HCEC 1CT (cell line): ENCODE data around the gene ALKBH8.
"Not testable (repeated sequence)": the region's sequence is repeated elsewhere in the genome, so short reads cannot be mapped to it uniquely, and the experiment has no call there.

ENCODE experiments used
- DNase-seq: peaks from one replicate; pipeline ENCODE4 v3.0.0-alpha.2; 2017

Gene ALKBH8

DNA sequence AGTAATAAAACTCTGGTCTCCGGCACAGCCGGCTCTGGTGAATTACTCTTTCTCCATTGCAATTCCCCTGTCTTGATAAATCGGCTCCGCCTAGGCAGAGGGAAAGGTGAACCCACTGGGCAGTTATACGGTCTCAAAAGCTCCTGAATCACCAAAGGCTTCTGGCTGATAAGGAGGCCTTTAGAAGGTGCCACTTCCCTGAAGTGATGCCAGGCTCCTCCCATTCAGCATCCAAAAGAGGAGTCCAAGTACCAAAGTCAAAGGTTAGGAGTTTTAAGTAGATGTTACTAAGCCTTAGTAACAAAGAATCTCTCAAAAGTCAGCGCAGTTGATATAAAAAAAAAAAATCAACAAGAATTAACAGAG, 11.8 kb upstream of the ALKBH8 start:
- DNase-seq: no peak

DNA sequence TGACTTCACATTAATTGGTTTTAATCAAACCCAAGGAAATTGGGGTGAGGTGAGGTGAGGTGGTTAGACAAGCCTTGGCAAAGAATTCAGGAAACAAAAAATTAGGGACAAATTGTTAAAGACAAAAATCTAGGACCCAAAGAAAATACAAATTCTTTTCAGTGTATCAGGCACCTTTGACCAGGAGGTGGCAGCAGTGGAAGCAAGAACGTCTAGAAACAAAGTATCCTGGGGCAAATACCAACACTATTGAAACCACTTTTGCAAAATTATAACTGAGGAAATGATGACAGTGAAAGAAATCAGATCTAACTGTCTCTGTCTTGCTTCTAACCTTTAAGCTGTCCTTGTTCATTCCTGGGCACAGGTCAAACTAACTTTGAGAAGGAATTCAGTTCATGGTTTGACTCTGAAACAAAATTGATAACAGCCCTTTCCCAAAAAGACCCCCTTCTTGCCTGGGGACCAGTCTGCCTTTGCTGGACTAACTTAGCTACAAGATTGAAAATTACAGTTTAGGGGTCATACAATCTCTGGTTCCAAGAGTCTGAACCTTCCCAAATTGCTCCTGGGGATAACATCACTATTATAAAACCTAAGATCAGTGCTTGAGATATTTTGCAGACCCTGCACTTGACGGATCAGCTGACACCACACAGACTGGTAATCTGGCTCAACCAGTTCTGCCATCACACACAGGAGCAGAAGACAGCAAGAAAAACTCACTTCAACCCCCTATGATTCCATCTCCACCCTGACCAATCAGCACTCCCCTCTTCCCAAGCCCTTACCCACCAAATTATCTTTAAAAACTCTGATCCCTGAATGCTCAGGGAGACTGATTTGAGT, 11.2 kb upstream of the ALKBH8 start:
- peak; percentile 47 for DNase-seq

DNA sequence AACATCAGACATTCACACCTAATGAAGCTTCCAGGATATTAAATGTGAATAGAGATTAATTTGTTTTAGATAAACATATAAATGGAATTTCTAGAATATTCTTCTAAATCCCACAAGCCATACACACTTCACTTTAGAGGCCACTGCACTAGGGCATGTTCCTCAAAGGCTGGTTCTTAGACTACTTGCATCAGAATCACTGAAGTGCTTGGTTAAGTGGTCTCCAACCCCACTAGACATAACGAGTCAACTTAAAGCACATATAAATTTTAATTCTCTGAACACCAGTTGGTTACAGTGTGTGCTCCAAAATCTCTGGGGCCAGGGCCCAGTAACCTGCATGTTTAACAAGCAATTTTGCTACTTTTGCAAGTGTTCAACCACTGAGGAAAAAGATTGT, 7.9 kb upstream of the ALKBH8 start:
- DNase-seq: no peak

DNA sequence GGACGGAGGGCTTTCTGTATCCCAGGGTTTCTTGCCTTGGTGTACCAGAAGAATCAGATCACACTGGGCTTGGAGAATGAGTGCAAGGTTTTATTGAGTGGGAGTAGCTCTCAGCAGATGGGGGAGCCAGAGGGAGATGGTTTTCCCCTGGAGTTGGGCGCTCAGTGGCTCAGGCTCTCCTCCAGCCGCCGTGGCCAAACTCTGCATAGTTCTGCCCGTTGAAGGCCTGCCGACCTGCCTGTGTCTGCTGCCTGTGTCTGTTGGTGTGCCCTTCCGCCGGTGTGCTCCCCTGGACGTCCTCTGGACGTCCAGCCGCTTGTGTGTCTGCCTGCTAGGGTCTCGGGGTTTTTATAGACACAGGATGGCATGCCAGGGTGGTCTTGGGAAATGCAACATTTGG, 4.5 kb upstream of the ALKBH8 start:
- no peak for DNase-seq

DNA sequence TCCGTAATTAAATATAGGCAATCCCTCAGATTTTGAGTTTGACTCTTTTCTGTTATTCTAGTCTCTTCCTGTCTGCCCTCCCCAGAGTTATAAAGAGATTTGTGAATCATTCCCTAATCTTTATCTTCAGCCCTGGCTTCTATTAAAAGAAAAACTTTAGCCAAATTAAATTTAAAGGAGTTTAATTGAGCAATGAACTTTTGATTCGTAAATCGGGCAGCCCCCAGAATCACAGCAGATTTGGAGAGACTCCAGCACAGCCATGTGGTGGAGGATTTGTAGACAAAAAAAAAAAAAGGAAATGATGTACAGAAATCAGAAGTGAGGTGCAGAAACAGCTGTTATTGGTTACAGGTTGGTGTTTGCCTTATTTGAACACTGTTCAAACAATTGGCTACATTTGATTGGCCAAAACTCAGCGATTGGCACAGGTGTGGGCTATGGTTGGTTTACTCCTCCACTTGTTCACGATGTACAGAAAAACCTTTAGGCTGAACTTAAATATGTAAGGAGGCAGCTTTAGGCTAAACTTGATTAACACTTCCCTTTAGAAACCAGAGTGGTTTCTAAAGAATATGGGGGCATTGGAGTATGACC, 2.3 kb upstream of the ALKBH8 start:
- no peak for DNase-seq

DNA sequence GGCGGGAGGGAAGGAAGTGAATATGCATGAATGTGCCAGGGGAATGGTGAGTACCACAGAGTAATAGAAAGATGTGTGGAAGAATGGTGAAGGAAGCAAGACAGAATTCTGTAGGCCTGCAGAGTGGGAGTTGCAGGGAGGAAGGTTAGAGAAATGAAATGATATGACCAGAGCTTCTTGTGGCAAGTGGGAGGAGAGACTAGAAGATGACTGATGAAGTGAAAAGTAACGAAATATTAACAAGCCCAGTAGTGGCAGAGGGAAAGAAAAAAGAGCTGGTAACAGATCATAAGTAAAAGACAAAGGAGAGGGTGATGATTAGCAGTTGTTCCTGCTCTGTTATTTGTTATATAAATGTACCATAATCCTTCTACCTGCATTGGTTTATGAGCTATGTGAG, 1.0 kb upstream of the ALKBH8 start:
- DNase-seq: no peak

DNA sequence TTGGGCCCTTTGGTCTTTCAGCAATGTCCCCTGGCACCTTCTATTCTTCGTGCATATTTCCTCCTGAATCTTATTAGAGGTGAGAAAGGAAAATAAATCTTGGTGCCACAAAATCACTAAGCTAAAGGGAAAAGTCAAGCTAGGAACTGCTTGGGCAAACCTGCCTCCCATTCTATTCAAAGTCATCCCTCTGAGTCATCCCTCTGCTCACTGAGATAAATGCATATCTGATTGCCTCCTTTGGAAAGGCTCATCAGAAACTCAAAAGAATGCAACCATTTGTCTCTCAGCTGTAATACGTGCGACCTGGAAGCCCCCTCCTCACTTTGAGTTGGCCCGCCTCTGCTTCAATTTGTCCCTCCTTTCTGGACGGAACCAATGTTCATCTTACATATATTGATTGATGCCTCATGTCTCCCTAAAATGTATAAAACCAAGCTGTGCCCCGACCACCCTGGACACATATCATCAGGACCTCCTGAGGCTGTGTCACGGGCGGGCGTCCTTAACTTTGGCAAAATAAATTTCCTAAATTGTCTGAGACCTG, 493 bp upstream of the ALKBH8 start:
- DNase-seq: not testable (repeated sequence)

DNA sequence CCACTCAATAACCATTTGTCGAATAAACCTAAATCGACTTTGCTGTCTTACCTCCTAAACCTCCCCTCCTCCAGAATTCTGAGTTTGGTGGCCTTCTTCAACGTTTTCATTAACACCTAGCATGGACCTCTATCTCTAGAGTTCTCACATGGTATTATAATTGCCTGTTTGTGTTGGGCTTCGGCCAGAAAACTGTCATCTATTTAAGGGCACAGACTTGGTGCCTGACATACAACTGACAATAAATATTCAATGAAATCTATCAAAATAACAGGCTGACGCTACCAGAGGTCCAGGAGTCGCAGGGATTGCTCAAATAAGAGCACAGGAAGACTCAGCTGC, 687 bp downstream of the ALKBH8 start:
- no peak for DNase-seq

DNA sequence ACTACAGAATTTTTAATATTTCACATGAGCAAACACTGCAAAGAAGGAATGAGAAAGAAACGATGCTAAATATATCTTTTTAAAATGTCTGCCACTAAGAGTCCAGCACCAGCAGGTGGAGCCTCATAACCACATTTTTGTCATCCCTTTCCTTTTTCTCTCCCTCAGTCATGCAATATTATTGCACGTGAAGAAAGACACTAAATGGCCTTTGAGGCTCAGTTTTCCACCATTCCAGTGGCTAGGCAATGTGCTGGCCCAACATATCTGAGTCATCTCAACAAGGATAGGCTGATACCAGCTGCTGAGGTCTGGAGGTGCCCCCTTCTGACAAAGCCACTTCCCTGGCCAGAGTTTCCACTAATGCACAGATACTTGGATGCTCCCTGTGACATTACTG, 1.8 kb downstream of the ALKBH8 start:
- DNase-seq: peak; percentile 71

DNA sequence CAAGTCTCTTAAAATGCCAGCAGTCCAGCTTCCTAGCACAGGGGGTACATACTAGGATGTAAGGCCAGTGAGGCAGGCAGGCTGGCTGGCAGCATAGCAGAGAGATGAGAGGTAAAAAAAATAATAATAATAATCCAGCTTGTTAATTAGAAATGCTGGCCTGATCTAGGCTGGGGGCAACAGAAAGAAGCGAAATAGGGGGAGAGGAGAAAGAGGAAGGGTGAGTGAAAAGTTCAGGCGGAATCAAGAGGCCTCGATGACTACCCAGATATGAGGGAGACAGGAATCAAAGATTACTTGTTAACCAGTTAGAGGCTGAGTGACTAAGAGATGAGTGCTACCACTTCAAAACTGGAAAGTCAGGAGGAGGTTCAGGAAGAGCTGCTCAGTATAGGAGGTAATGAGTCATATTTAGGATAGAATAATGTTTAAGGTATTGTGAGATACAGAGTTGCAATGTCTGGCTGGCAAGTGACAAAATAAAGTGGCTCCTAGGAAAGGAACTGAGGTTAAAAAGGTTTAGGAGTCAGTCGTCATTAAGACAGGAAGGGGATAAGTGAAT, 2.8 kb downstream of the ALKBH8 start:
- DNase-seq: peak; percentile 94

DNA sequence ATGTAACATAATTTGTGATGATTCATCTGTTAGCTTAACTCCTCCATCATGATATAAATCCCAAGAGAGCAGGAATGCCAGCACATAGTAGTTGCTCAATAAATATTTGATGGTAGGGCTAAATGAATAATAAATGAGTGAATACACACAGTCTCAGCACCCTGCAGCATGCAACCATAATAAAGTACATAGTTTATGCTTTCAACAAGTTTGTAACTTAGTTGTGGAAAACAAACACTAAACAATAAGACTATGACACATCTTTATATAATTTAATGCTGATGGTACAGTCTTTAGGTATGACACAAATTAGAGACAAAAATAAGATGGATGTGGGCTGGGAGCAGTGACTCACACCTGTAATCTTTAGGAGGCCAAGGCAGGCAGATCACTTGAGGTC, 3.8 kb downstream of the ALKBH8 start:
- DNase-seq: peak; percentile 81

DNA sequence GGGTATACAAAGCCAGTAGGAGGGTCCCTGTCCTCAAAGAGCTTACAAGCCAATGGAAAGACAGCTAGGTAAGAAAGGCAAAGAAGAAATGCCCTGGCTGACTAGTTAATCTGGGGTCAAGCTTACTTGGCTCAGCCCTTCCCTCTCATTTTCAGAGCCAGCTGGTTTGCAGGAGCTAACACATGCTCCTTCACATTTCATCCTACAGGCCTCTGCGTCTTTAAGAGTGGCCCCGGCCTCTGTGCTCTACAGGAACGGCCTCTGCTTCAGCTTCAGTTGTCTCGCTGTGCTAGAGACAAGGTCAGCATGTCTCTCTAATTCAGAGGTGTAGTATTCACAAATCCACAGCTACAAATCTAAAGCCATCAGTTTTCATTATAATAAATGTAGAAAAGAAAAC, 15.2 kb downstream of the ALKBH8 start:
- DNase-seq: no peak

DNA sequence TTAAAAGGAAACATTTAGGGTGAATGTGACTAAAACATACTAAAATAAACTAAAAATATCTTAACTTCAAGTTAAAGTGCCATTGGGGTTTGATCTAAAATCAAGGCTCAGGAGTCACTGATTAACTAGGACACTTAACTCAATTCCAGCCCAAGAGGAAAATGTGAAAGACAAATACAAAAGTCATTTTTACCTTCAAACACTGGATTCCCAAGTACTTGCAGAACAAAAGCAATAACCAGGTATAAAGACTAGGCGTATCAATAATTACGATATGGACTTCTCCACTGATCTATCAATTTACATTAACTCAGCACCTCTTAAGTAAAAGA, 15.6 kb downstream of the ALKBH8 start:
- no peak for DNase-seq

DNA sequence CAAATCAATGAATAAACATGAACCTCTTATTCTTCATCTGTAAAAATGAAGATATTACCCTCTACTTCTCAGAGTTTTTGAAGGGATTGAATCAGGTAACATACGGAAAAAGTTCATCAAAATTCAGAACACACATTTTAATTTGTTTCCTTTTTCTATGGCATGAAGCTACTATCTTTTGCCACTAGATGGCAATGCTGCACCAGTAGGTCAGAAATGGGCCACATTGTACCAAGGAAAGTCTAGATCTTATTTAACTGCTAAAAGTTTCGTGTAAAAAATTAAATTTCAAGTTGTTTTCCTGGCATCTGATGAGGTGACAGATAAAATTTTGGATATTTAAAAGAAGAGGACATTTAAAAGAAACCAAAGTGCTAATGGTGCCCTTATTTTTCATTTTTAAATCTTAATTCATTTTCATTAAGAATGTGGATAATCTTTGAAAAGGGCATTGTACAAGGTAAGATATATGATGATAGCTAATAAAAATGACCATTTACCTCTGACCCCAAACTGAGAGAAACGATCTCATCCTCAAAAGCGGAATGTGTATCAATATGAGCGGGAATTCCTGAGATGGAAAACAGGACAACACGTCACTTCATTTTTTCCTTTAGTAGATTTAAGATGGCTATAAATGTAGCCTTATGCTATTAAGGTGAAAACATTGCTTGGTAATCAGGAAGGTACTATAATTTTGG, 16.1 kb downstream of the ALKBH8 start:
- DNase-seq: peak; percentile 35

DNA sequence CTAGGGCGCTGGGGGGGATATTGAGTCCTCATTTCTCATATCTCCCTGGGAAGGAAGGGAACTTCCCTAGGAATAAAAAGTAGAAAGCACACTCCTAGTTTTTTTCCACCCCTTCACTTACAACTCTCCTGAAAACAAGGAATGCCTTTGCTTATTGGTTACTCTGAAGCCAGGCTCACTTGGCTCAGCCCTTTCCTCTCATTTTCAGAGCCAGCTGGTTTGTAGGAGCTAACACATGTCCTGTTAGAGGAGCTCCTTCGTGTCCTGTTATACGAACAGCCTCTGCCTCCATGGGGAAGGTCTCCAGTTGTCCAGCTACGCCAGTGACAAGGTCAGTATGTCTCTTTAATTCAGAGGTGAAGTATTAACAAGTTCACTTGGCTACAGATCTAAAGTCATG, 17.6 kb downstream of the ALKBH8 start:
- no peak for DNase-seq

DNA sequence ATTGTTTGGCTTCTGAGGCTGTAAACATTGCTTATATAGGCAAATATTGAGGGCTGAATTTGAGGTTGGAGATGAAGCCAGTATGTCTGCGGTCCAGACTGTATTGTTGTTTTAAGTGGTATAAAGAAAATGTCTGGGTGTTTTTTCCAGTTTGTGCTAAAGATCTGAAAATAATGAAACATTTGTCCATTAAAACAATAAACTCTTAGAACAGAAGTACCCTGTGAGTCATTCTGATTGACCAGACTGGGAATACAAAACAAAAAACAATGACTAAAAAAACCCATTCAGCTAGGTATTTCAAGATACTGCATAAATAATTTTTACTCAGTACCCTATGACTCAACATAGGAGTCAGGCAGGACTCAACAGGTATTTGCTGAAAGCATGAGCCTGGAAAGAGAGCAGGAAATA, 20.4 kb downstream of the ALKBH8 start:
- DNase-seq: peak; percentile 61

DNA sequence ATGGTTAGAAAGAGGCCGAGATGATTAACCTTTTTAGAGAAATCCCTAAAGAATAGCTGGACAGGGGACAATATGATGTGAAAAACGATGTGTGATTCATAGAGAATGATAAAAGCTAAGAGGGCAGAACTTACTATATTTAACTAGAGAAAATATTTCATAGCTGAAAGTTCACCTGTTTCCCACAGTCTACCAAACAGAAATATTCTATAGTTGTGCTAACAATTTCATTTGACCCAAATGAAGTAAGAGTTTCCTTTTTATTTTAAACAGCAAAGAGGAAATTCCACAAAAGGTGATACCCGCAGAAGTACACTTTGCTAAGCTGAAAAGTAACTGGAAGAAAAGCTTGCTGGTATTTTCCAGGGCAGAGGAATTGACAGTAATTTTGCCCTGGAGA, 26.7 kb downstream of the ALKBH8 start:
- DNase-seq: no peak

DNA sequence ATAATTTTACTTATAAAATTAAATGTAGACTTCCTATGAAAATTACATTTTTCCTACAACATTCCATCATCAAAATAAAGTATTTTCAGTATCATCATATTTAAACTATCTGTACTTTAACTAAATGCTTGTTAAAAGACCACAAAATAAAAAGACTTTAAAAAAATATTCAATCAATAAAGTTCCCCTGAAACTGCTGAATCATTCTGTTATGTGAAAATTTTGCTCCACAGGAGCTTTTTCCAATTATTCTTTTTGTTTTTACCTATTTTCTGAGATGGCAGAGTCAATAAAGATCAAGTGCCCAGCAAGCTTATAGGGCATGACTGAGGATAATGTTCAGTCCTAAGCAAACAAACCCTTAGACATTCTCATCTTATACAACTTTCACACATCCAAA, 27.3 kb downstream of the ALKBH8 start:
- no peak for DNase-seq

DNA sequence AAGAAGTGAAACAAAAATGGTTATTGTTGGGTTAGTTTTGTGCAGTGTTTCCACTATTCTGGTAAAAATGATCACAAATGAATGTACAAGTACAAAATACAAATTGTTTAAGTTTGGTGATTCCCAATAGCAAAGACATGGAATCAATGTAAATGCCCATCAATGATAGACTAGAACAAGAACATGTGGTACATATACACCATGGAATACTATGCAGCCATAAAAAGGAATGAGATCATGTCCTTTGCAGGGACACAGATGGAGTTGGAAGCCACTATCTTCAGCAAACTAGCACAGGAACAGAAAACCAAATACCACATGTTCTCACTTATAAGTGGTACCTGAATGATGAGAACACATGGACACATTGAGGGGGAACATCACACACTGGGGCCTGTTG, 28.4 kb downstream of the ALKBH8 start:
- DNase-seq: not testable (repeated sequence)

DNA sequence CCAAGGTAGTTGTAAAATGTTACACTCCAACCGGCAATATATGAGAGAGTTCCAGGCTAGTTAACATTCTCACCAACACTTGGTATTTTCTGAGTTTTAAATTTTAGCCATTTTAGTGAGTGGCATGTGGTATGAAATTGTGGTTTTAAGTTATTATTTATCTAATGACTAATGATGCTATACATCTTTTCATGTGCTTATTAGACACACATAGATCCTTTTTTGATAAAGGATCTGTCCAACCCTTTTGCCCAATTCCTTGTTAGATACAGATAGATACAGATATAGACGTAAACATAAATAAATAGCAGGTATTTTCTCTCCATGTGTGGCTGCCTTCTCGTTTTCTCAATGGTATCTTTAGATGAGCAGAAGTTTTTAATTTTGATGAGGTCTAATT, 39.3 kb downstream of the ALKBH8 start:
- DNase-seq: no peak

DNA sequence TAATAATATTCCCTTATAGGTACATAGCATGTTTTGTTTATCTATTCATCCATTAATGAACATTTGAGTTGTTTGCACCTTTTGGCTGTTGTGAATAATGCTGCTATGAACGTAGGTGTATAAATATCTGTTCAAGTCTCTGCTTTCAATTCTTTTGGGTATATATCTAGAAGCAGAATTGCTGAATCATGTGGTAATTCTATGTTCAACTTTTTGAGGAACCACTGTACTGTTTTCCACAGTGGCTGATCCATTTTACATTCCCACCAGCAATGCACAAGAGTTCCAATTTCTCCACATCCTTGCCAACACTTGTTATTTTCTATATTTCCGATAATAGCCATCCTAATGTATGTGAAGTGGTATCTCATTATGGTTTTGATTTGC, 56.7 kb downstream of the ALKBH8 start:
- no peak for DNase-seq

DNA sequence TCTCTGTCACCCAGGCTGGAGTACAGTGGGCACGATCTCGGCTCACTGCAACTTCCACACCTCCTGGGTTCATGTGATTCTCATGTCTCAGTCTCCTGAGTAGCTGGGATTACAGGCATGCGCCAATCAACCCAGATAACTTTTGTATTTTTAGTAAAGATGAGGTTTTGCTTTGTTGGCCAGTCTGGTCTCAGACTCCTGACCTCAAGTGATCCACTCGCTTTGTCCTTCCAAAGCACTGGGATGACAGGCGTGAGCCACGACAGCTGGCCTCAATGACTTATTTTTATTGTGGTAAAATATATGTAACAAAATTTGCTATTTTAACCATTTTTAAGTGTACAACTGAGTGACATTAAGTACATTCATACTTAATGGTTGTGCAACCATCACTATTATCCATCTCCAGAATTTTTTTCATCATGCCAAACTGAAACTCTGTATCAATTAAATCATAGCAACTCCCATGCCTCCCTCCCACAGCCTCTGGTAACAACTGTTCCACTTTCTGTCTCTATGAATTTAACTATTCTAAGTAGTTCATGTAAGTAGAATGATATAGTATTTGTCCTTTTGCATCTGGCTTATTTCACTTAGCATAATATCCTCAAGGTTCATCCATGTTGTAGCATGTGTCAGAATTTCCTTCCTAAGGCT, 57.2 kb downstream of the ALKBH8 start:
- no peak for DNase-seq

DNA sequence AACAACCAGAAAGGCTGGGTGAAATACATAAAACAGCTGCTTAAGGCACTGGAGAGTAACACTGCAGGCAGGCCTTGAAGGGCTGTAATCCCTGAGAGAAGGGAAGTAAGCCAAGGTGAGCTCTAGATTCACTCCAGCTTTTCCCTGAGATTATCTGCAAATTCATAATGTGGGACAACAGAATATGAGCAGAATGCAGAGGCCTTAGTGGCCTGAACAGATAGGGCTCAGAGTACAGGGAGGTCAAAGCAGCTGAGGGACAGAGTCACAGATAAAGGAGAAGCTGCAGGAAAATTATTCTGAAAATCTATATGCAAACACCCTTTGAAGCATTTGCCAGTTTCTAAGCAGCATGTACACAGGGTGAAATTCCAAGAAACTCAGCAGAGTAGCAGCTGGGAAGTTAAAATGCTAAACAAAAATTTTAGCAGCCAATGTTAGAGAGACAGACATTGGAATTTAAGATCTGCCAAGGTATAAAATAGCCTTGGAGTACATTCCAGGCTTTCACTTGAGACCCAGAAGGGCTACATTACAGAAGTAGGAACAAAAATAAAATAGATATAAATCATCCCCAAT, 59.8 kb downstream of the ALKBH8 start:
- DNase-seq: no peak
